HepG2 (cell line): Measurements from ENCODE around the gene TDRD9. TPM values are rescaled to one million over a fixed set of nuclear protein-coding genes. Genes with fewer than 3 reads are reported as not detected.

Source experiments
- ARID5B ChIP-seq: IDR thresholded peaks from 2 replicates; pipeline ENCODE4 v1.4.0; 2020; ENCODE audit warnings: mild to moderate bottlenecking, missing genetic modification reagents
- CCDC6 ChIP-seq: sonication (generic); formaldehyde crosslinking; IDR thresholded peaks from 2 replicates; pipeline ENCODE4 v1.8.1; 2022; ENCODE audit warnings: mild to moderate bottlenecking, missing genetic modification reagents, moderate library complexity
- CHD4 ChIP-seq: fragments of 200-600 bp; sonication (generic); IDR thresholded peaks from 2 replicates; pipeline ENCODE4 v1.7.0; 2017; ENCODE audit warnings: mild to moderate bottlenecking, low read length, borderline replicate concordance
- FOXA1 ChIP-seq, 2 experiments: fragments of 450-650 bp in 1 of 2; sonication (generic) in 1 of 2; formaldehyde crosslinking in 1 of 2; IDR thresholded peaks; 2 replicates each; pipeline versions ENCODE4 v1.4.0 to v1.6.1; 2016 to 2020; ENCODE audit warnings: missing genetic modification reagents in 1 of 2
- FOXA3 ChIP-seq: IDR thresholded peaks from 2 replicates; pipeline ENCODE4 v1.6.1; 2016; ENCODE audit warnings: missing genetic modification reagents, missing compliant biosample characterization
- HIVEP1 ChIP-seq: sonication (generic); formaldehyde crosslinking; IDR thresholded peaks from 2 replicates; pipeline ENCODE4 v1.4.0; 2020; ENCODE audit warnings: mild to moderate bottlenecking, missing genetic modification reagents
- KDM2A ChIP-seq: sonication (generic); formaldehyde crosslinking; IDR thresholded peaks from 2 replicates; pipeline ENCODE4 v1.4.0; 2020; ENCODE audit warnings: low read depth, missing genetic modification reagents, borderline replicate concordance
- NCOA1 ChIP-seq: sonication (generic); formaldehyde crosslinking; IDR thresholded peaks from 2 replicates; pipeline ENCODE4 v1.9.0; 2021; ENCODE audit warnings: missing genetic modification reagents
- POGK ChIP-seq: sonication (generic); formaldehyde crosslinking; conservative IDR thresholded peaks from 2 replicates; pipeline ENCODE4 v1.8.0; 2022; ENCODE audit warnings: mild to moderate bottlenecking, moderate library complexity, missing genetic modification reagents
- RBM39 ChIP-seq: fragments of 200-400 bp; formaldehyde crosslinking; IDR thresholded peaks from one replicate; pipeline ENCODE4 v1.6.1; 2018; ENCODE audit warnings: antibody characterized with exemption, mild to moderate bottlenecking, low read depth, low read length; ENCODE audit not compliant: poor library complexity, severe bottlenecking
- SIN3B ChIP-seq: fragments of 150-350 bp; IDR thresholded peaks from 2 replicates; pipeline ENCODE4 v1.6.1; 2014; ENCODE audit warnings: low read length
- TFDP1 ChIP-seq: IDR thresholded peaks from 2 replicates; pipeline ENCODE4 v1.6.1; 2016; ENCODE audit warnings: missing compliant biosample characterization, missing genetic modification reagents, borderline replicate concordance
- ZBTB42 ChIP-seq: sonication (generic); formaldehyde crosslinking; IDR thresholded peaks from 2 replicates; pipeline ENCODE4 v1.5.0; 2020; ENCODE audit warnings: mild to moderate bottlenecking, missing genetic modification reagents
- ZNF138 ChIP-seq: sonication (generic); formaldehyde crosslinking; IDR thresholded peaks from 2 replicates; pipeline ENCODE4 v1.5.0; 2020; ENCODE audit warnings: mild to moderate bottlenecking, low read depth, missing genetic modification reagents
- ZNF160 ChIP-seq: sonication (generic); formaldehyde crosslinking; IDR thresholded peaks from 2 replicates; pipeline ENCODE4 v1.8.0; 2022; ENCODE audit warnings: mild to moderate bottlenecking, inconsistent platforms, missing genetic modification reagents
- ZNF264 ChIP-seq: sonication (generic); formaldehyde crosslinking; IDR thresholded peaks from 2 replicates; pipeline ENCODE4 v1.4.0; 2020; ENCODE audit warnings: missing genetic modification reagents
- ZNF281 ChIP-seq: sonication (generic); formaldehyde crosslinking; IDR thresholded peaks from 2 replicates; pipeline ENCODE4 v1.4.0; 2020; ENCODE audit warnings: missing genetic modification reagents, borderline replicate concordance
- ZNF451 ChIP-seq: sonication (generic); formaldehyde crosslinking; IDR thresholded peaks from 2 replicates; pipeline ENCODE4 v1.5.0; 2020; ENCODE audit warnings: mild to moderate bottlenecking, missing genetic modification reagents
- ZNF484 ChIP-seq: sonication (generic); formaldehyde crosslinking; IDR thresholded peaks from 2 replicates; pipeline ENCODE4 v1.5.1; 2020; ENCODE audit warnings: mild to moderate bottlenecking, low read depth, missing genetic modification reagents, borderline replicate concordance
- ZNF552 ChIP-seq: sonication (generic); formaldehyde crosslinking; IDR thresholded peaks from 2 replicates; pipeline ENCODE4 v1.9.0; 2022; ENCODE audit warnings: missing genetic modification reagents, mild to moderate bottlenecking, borderline replicate concordance
- ZNF737 ChIP-seq: sonication (generic); formaldehyde crosslinking; IDR thresholded peaks from 2 replicates; pipeline ENCODE4 v1.5.0; 2020; ENCODE audit warnings: missing genetic modification reagents, mild to moderate bottlenecking, borderline replicate concordance
- polyA plus RNA-seq, 8 experiments: library from polyadenylated mRNA; depleted of rRNA in 3 of 8; stranded (reverse) in 7 of 8; unstranded in 1 of 8; fragments of >200 nt; fragmentation: Illumina TruSeq in 4 of 8; extraction: Trizol in 4 of 8; gene quantifications; 2 replicates each; pipeline versions ENCODE4 v1.2.1 to v1.2.3, GENCODE V29; 2011 to 2016; ENCODE audit warnings: low read depth in 4 of 8, missing spikeins in 1 of 8, mixed read lengths in 1 of 8; ENCODE audit not compliant: insufficient read depth in 1 of 8
- total RNA-seq, 5 experiments: library from RNA; depleted of rRNA; stranded (reverse); fragments of >200 nt; fragmentation: Illumina TruSeq; extraction: Trizol; gene quantifications; 2 replicates each; pipeline ENCODE4 v1.2.3, GENCODE V29; 2016; ENCODE audit warnings: low read depth in 1 of 5

TDRD9 gene
- total and polyA plus RNA-seq, 2 of the 13 experiments (the other 11 are each of a cell fraction or from before 2014, with no cell fraction given): not detected

GRCh38 chr14:103879118-103879569 is 49.1 kb upstream of the TDRD9 start (continued):
- no peak; the same call in 1 of the 2 replicates for TF ChIP-seq ZNF552 (CRISPR knock-in tag)
- no peak for TF ChIP-seq ZNF138
- no peak for TF ChIP-seq POGK (CRISPR knock-in tag)
- no peak for TF ChIP-seq ZNF281 (CRISPR knock-in tag)
- no peak for TF ChIP-seq ZNF264 (CRISPR knock-in tag)
- no peak for TF ChIP-seq ZBTB42
- TF ChIP-seq NCOA1 (CRISPR knock-in tag): no peak
- no peak for TF ChIP-seq FOXA3 (CRISPR knock-in tag)
- 0 out of 2 replicates have a peak, but pooled peaks have one; percentile 7 for TF ChIP-seq CCDC6 (CRISPR knock-in tag)
- TF ChIP-seq HIVEP1: no peak
- no peak for TF ChIP-seq SIN3B
- no peak for TF ChIP-seq ZNF737 (CRISPR knock-in tag)
- TF ChIP-seq FOXA1 (IDR thresholded peaks at IDR 0.05): no peak
- TF ChIP-seq FOXA1 (CRISPR knock-in tag; IDR thresholded peaks at IDR 0.05): 0 out of 2 replicates have a peak, but pooled peaks have one; percentile 9
- TF ChIP-seq RBM39: no peak
- no peak for TF ChIP-seq TFDP1 (CRISPR knock-in tag)
- no peak for TF ChIP-seq KDM2A (CRISPR knock-in tag)
- TF ChIP-seq ZNF160 (CRISPR knock-in tag): no peak
- no peak for TF ChIP-seq ZNF451 (CRISPR knock-in tag)
- TF ChIP-seq ZNF484: no peak
- no peak for TF ChIP-seq ARID5B
- TF ChIP-seq CHD4: 0 out of 2 replicates have a peak, but pooled peaks have one; percentile 85
